Measurements from ENCODE around the gene CACNG7. TPM values are rescaled to one million over a fixed set of nuclear protein-coding genes. Genes with fewer than 3 reads are reported as not detected.

Gene CACNG7
- total RNA-seq, 4 donors from 2014 or later, result not detected

DNA sequence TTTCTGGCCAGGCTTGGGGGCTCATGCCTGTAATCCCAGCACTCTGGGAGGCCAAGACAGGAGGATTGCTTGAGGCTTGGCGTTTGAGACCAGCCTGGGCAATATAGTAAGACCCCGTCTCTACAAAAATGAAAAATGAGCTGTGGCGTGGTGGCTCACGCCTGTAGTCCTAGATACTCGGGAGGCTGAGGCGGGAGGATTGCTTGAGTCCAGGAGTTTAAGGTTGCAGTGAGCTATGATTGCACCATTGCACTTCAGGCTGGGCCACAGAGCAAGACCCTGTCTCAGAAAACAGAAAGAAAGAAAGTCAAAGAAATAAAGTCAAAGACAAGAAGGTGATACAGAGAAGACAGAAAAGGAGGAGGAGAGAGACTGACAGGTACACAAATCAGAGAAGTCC lies 79.9 kb downstream of the CACNG7 start:
- TF ChIP-seq, protein P1, sequence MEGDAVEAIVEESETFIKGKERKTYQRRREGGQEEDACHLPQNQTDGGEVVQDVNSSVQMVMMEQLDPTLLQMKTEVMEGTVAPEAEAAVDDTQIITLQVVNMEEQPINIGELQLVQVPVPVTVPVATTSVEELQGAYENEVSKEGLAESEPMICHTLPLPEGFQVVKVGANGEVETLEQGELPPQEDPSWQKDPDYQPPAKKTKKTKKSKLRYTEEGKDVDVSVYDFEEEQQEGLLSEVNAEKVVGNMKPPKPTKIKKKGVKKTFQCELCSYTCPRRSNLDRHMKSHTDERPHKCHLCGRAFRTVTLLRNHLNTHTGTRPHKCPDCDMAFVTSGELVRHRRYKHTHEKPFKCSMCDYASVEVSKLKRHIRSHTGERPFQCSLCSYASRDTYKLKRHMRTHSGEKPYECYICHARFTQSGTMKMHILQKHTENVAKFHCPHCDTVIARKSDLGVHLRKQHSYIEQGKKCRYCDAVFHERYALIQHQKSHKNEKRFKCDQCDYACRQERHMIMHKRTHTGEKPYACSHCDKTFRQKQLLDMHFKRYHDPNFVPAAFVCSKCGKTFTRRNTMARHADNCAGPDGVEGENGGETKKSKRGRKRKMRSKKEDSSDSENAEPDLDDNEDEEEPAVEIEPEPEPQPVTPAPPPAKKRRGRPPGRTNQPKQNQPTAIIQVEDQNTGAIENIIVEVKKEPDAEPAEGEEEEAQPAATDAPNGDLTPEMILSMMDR (IDR thresholded peaks at IDR 0.05), result no peak
- no peak for TF ChIP-seq POLR2A (IDR thresholded peaks at IDR 0.05)
- intact Hi-C loops (cut with DNase I; ENCODE audit: low total_unique reads), result no loop called here
- no peak overlapping the region for H3K4me3 ChIP-seq (ENCODE audit: low read depth, poor library complexity, severe bottlenecking)
- 90 to 91% methylated on average over 6 of the region's 6 CpGs for WGBS, 2 donors
- DNase-seq (ENCODE audit: low spot score in 2 of 2), result no peak

DNA sequence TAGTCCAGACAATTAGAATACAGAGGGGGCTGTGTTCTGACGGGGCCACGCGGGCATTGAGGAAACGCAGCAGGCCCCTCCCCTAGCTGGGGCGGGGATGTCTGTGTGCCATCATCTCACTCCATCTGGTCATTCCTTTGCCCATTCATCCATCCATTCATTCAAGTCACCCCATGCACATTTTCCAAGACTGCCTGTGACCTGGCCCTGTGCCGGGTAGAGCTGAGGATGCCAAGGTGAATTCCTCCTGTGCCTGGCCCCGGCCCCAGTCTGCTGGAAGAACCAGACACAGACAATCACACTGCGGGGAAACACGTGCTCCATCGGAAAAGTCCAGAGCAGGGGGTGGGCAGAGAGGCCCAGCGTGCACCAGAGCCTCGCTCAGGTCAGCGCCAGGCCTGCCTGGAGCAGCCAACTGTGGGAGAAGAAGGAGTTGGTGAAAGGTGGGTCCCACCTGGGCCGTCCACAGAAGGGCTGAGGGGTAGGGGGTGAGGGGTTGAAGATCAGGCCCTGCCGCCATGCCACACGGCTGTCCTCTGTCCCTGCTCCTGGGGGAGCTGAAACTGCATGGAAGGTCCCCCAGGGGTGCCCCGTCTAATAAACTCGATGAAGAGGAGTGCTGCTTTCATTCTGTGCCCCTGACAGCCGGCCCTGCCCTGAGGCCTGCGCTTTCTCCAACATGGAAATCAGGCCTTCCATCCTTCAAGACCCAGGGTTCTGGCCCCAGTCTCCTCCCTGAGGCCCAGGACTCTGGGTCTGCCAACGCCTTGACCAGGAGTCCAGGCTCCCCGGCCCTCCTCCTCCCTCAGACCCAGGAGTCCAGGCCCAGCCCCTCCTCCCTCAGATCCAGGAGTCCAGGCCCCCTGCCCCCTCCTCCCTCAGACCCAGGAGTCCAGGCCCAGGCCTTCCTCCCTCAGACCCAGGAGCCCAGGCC lies 80.8 kb downstream of the CACNG7 start:
- DNase-seq (ENCODE audit: low spot score in 2 of 2), result no peak
- no peak for TF ChIP-seq POLR2A (IDR thresholded peaks at IDR 0.05)
- no peak overlapping the region for H3K4me3 ChIP-seq (ENCODE audit: low read depth, poor library complexity, severe bottlenecking)
- WGBS, 2 donors, result 52 to 64% methylated on average over 21 to 22 of the region's 22 CpGs
- intact Hi-C loops (cut with DNase I; ENCODE audit: low total_unique reads), result no loop called here

DNA sequence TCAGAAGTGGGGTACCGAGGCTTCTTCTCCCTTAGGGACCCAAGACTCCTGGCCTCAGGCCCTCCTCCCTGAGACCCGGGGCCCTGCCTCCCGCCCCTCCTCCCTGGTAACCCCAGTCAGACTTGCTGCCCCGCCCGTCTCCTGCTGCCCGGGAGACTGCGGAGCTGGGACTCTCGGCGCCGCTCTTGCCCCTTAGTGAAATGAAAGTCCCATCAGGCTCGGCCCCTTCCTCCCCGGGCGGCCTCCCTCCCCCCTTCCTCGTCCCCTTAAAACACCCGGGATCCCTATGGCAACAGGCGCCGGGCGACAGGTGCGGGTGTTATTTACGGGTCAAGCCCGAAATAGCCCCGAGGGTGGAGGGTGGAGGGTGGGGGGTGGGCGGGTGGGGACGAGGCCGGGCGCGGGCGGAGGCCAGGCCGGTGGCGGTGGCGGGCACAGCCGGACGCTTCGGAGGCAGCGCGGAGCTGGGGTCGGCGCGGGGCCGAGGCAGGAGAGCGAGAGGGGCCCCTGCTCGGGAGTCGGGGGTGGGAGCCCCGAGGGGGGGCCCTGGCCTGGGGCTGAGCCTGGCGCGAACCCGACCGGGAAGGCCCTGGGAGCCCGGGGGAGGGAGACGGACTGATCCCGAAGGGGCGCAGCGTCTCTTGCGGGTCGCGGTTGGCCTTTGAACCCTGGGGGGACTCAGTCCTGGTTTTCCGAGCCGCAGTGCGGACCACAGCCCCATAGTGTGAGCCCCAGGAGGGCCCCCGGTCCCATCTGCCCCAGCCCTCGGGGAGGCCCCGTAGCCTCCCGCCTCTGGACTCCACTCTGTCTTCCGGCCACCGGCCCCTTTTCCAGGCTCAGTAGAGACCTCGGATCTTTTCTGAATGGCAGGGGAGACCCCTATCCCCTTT lies 82.4 kb downstream of the CACNG7 start, which contains the start of gene CACNG6:
Gene CACNG6 (plus strand): TSS at position 414 of the 890 bp plus-strand sequence. CDS start 1,241 bp downstream, outside the sequence.
- H3K4me3 ChIP-seq (ENCODE audit: low read depth, poor library complexity, severe bottlenecking), result no peak within 1 kb of the TSS
- intact Hi-C loops (cut with DNase I; ENCODE audit: low total_unique reads), result no loop called here
- DNase-seq (ENCODE audit: low spot score in 2 of 2), result no peak
- WGBS, 2 donors, result 8 to 14% methylated on average over 19 to 55 of the region's 66 CpGs
- no peak for TF ChIP-seq POLR2A (IDR thresholded peaks at IDR 0.05)
- TF ChIP-seq, protein P1 (IDR thresholded peaks at IDR 0.05), result no peak

DNA sequence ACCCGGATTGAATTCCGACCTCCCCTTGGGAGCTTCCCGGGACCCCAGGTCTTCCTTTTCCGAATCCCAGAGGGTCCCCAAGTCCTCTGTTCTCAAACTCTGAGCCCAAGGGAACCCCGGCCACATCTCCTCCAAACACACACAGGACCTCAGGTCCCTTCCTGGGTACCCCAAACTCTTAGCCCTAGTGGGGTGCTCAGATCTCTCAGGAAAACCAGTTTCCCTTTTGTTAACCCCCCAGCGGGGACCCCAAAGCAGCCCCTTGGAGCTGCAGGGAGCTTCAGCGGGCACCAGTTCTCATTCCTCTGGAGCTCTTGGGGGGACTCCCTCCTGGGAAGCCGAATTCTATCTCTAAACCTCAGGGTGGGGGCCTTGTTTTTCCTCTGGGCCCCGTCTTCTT lies 83.1 kb downstream of the CACNG7 start:
- WGBS, 2 donors, result 71 to 73% methylated on average over 9 of the region's 9 CpGs
- no peak overlapping the region for H3K4me3 ChIP-seq (ENCODE audit: low read depth, poor library complexity, severe bottlenecking)

DNA sequence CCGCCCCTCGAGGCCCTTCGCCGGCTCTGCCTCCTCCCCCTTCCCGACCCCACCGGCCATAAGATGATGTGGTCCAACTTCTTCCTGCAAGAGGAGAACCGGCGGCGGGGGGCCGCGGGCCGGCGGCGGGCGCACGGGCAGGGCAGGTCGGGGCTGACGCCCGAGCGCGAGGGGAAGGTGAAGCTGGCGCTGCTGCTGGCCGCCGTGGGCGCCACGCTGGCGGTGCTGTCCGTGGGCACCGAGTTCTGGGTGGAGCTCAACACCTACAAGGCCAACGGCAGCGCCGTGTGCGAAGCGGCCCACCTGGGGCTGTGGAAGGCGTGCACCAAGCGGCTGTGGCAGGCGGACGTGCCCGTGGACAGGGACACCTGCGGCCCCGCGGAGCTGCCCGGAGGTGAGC lies 83.7 kb downstream of the CACNG7 start:
- 30 to 44% methylated on average over 25 to 39 of the region's 43 CpGs for WGBS, 2 donors
- DNase-seq (ENCODE audit: low spot score in 2 of 2), result no peak
- intact Hi-C loops (cut with DNase I; ENCODE audit: low total_unique reads), result no loop called here
- TF ChIP-seq, protein P1 (IDR thresholded peaks at IDR 0.05), result no peak
- no peak for TF ChIP-seq POLR2A (IDR thresholded peaks at IDR 0.05)
- H3K4me3 ChIP-seq (ENCODE audit: low read depth, poor library complexity, severe bottlenecking), result no peak overlapping the region

More for the DNA sequence above, 83.1 kb downstream of the CACNG7 start:
- intact Hi-C loops (cut with DNase I; ENCODE audit: low total_unique reads), result no loop called here
- no peak for DNase-seq (ENCODE audit: low spot score in 2 of 2)
- TF ChIP-seq, protein P1 (IDR thresholded peaks at IDR 0.05), result no peak

DNA sequence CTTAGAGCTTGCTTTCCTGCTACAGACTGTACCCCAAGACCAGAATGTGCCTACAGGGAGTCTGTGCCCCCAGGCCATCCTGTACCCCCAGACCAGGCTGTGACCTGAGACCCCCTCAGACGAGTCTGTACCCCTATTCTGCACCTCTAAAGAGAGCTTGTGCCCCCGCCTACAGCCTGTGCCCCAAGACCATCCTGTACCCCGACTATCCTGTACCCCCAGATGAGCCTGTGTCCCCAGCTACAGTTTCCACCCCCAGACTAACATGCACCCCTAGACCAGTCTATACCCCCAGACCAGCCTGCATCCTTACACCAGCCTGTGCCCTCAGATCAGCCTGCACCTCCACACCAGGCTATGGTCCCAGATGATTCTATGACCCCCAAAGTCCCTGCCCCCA lies 84.4 kb downstream of the CACNG7 start:
- no peak overlapping the region for H3K4me3 ChIP-seq (ENCODE audit: low read depth, poor library complexity, severe bottlenecking)
- WGBS, 2 donors, result 60 to 67% methylated on average over 3 of the region's 3 CpGs
- no peak for DNase-seq (ENCODE audit: low spot score in 2 of 2)
- intact Hi-C loops (cut with DNase I; ENCODE audit: low total_unique reads), result no loop called here
- TF ChIP-seq, protein P1 (IDR thresholded peaks at IDR 0.05), result no peak
- no peak for TF ChIP-seq POLR2A (IDR thresholded peaks at IDR 0.05)

All from lower leg skin (tissue), 4 donors.